Measurements from ENCODE around the gene SCEL. TPM values are rescaled to one million over a fixed set of nuclear protein-coding genes. Genes with fewer than 3 reads are reported as not detected.
"Not testable (repeated sequence)": the region's sequence is repeated elsewhere in the genome, so short reads cannot be mapped to it uniquely, and the experiment has no call there.

SCEL gene
- total RNA-seq, 1 donor from 2014 or later: 4.6 TPM

DNA sequence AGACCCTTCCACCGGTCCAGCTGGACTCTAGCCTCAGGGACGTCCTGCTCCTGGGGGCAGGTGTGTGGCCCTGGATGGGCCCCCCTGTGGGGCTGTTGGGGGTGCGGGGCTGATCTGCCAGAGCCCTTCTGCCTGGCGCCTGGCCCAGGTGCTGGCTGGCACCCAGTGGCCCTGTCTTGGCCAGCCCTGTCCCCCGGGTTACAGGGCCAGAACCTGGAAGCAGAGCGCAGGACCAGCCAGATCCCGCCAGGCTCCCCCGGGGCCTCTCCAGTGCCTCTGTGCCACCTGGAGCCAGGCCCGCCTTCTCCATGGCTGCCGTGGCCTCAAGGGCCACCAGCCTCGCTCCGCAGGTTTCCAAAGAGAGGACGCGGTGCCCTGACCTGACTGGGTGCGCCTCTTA lies 127.3 kb downstream of the SCEL start:
- not testable (repeated sequence) for DNase-seq (ENCODE audit: low read depth)

DNA sequence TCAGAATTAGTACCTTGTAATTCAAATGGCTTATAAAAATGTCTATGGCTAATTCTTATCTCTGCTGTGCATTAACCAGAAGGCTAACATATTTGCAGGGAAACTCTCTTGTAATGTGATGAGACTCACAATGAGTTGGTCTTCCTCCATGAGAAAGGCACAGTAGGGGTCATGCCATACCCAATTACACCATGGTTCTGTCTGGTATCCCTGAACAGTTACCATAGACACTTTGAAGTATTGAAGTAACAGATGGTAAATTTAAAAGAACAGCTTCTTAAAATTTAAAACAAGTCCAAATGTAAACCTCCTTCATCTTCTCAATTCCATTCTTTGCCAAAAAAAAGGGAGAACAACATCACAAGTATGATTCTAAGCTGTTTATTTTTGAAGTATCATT lies 139.3 kb downstream of the SCEL start:
- DNase-seq (ENCODE audit: low read depth): no peak

DNA sequence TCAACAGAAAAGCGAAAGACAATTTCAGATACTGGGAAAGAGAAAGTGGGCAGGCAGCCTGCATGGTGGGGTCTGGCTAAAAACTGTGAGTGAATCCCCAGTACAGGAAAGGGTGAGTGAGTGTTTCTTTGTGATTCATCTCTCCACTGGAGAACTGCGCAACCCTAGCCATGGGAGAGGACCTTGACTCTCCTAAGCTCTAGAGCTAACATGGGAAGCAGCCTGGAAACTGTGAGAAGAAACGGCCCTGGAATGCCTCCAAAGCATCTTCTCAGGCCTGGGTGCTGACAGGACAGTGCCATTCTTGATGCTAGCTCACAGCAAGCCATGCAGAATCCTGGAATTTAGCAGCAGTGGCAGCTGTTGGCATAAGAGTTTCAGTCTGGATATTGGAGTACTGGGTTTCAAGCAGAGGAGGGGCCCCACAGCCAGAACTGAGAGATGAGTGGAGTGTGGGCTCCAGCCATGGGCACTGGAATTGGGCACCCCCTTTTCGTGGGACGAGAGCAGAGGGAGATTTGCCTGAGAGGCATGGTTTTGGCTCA lies 143.3 kb downstream of the SCEL start:
- DNase-seq (ENCODE audit: low read depth): no peak

DNA sequence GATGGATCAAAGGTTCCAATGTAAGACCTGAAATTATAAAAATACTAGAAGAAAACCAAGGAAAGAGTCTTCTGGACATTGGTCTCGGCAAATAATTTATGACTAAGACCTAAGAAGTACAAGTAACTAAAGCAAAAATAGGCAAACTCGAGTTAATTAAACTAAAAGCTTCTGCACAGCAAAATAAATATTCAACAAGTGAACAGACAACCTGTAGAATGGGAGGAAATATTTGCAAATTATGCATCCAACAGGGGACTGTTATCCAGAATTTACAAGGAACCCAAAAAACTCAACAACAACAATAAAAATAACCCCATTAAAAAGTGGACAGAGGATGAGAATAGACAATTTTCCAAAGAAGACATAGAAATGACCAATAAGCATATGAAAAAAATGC lies 152.3 kb downstream of the SCEL start:
- DNase-seq (ENCODE audit: low read depth): no peak

DNA sequence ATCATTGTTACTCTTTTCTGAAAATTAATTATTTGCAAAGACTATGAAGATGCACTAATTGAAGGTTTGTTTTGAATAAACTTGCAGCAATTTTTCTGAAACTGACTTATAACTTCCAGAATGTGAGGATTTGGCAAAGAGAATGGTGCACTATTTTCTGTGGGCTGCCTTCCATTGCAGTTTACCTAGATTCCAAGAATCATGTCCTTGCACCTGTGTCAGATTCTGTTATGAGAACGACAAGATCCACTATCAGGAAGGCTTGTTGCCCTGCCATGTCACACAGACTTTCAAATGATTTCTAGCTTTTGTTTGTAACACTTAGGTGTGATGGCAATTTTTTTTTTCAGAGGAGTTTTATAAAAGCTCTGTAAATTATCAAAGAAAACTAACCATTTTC lies 156.4 kb downstream of the SCEL start:
- DNase-seq (ENCODE audit: low read depth): no peak

DNA sequence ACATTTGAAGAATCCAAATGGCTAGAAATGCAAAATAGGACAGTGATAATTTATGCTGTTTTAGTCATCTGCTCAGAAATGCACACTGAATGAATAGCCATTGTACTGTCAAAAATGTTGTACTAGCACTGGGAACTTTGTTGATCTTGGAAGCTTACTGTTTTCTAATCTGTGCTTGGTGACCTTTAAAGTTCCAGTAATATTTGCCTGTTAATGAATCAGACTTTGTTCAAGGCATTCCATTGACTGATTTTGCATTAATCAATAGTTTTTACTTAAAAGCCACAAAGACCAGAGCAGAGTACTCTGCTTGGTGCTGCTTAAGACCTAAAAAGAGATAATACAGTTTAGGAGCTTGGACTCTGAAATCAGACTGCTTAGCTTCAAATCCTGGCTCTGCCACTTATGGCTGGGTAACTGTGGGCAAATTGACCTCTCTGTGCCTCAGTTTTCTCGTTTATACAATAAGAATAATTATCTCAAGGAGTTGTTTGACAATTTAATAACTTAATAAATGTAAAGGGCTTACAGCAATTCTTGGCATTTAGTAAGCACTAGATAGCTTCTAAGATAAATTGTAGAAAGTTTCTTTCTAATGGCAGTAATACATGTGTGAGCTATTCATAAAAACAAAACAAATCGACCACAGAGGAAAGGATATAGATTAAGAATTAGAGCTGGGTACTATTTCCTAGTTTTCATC lies 157.4 kb downstream of the SCEL start:
- DNase-seq (ENCODE audit: low read depth): peak; percentile 65

DNA sequence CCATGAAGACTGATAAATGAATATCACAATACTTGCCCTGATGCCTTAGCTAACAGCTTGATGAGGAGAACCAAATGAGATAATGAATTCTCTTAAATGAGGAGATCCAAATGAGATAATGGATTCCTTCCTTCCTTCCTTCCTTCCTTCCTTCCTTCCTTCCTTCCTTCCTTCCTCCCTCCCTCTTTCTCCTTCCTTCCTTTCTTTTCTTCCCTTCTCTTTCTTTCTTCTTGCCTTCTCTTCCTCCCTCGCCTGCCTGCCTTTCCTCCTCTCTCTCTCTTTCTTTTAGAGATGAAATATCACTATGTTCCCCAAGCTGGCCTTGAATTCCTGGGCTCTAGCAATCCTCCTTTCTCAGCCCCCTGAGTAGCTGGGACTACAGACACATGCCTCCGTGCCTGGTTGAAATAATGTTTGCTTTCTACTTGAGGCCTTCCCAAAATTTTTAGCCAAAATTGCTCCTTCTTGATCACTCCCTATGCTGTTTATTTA lies 158.0 kb downstream of the SCEL start:
- DNase-seq (ENCODE audit: low read depth): no peak

Other genes with a start within 250 kb of the SCEL start
- gene MYCBP2, start 208.6 kb upstream of the SCEL start, total RNA-seq: 35.4 and 86.5 TPM in 2 replicates
- 5.8 and 14.1 TPM in 2 replicates for gene SLAIN1, start 162.0 kb downstream of the SCEL start, total RNA-seq